ACC112 (cell line): ENCODE data around the gene POLR3GL.
"Not testable (repeated sequence)": the region's sequence is repeated elsewhere in the genome, so short reads cannot be mapped to it uniquely, and the experiment has no call there.

ENCODE experiments used
- H2AFZ ChIP-seq: fragments of 200-600 bp; sonication (generic); one replicate; pipeline ENCODE4 v1.6.0; 2017; ENCODE audit warnings: antibody characterized with exemption, low read length; ENCODE audit not compliant: unreplicated experiment
- H3K27ac ChIP-seq: fragments of 200-600 bp; sonication (generic); 2 replicates; pipeline ENCODE4 v1.5.1; 2014; ENCODE audit warnings: low read depth, mild to moderate bottlenecking, antibody characterized with exemption, low read length, moderate library complexity
- H3K27me3 ChIP-seq: fragments of 200-600 bp; sonication (generic); 2 replicates; pipeline ENCODE4 v1.6.1; 2014; ENCODE audit warnings: mild to moderate bottlenecking, antibody characterized with exemption, low read length, moderate library complexity, mixed read lengths; ENCODE audit not compliant: insufficient read depth
- H3K36me3 ChIP-seq: fragments of 200-600 bp; sonication (generic); 2 replicates; pipeline ENCODE4 v1.6.1; 2016; ENCODE audit warnings: mild to moderate bottlenecking, antibody characterized with exemption, low read length, moderate library complexity, mixed read lengths; ENCODE audit not compliant: insufficient read depth
- H3K4me1 ChIP-seq: fragments of 200-600 bp; sonication (generic); one replicate; pipeline ENCODE4 v1.6.1; 2016; ENCODE audit warnings: low read length, mixed read lengths; ENCODE audit not compliant: insufficient read depth, unreplicated experiment, control insufficient read depth
- H3K4me3 ChIP-seq: fragments of 200-600 bp; sonication (generic); 2 replicates; pipeline ENCODE4 v1.5.1; 2014; ENCODE audit warnings: mild to moderate bottlenecking, low read depth, low read length
- H3K79me2 ChIP-seq: fragments of 200-600 bp; sonication (generic); one replicate; pipeline ENCODE4 v1.6.0; 2016; ENCODE audit warnings: low read length; ENCODE audit not compliant: control insufficient read depth, unreplicated experiment, insufficient read depth

POLR3GL gene, protein sequence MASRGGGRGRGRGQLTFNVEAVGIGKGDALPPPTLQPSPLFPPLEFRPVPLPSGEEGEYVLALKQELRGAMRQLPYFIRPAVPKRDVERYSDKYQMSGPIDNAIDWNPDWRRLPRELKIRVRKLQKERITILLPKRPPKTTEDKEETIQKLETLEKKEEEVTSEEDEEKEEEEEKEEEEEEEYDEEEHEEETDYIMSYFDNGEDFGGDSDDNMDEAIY

DNA sequence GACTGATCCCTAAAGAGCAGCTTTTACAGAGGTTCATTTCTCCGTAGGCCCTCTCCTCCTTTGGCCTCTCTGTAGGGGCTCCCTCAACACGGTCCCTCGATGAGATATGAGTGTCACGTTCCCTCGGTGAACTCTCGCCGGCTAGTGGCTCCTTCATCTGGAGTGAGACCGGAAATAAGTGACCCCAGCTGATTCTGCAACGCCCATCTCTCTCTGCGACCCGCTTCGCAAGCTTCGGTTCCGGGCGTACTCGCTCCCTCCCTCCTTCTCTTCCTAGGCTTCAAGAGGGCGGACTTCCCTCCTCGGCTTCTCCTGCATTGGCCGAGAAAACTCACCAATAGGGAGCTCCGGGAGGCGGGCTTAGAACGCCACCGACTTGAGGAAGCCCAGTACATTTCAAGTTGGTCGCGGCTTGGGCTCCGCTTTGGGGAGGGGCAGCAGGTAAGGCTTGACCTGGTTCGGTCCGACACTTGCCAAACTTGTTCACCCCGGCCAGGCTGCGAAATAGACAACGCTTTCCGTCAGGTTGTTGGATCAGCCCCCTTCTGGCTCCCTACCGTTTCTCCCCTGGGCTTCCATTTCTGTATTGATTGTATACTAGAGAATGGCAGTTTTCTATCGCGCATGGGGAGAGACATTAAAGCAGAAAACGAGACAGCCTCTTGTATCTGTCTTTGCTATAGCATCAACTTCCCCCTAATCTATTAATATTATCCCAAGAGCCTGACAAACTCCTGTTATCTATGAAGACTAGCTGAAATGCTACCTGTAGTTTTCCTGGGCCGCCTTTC is at the start of gene POLR3GL, which contains the start of gene ANKRD34A:
POLR3GL (plus strand) TSS at position 363 of the 791 bp plus-strand sequence. CDS start 10,176 bp downstream, outside the sequence.
ANKRD34A (minus strand) TSS at position 248 of the 791 bp plus-strand sequence. CDS start 2,816 bp downstream, outside the sequence.
- H3K79me2 ChIP-seq = no peaks in the 10 kb centered on the region
- peak within 1 kb of the TSS; percentile 67 for H3K27ac ChIP-seq
- peak within 1 kb of the TSS; percentile 84 for H3K4me3 ChIP-seq
- H2AFZ ChIP-seq = peak within 1 kb of the TSS; percentile 93
- H3K36me3 ChIP-seq = peaks cover 6% of the 10 kb centered on the region; the same call in 1 of the 2 replicates
- peaks cover 21% of the 10 kb centered on the region for H3K4me1 ChIP-seq
- H3K27me3 ChIP-seq = no peaks in the 10 kb centered on the region

DNA sequence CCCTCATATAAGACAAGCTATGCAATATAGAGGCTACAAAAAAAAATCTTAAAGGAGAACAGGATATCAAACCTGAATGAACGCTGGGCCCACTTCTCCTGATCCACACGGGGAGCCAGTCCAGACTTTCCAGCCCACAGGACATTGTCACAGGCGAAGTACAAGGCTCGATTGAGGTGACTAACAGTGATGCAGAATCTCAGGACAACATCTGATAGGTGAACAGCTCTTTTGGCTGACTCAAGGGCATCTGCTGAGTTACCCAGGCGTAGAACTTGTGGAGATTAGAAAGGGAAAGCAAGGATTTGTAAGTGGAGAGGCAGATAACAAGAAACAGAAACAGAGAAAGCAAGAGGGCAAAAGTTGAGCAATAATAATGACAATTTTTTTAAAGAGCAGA is 47.7 kb upstream of the POLR3GL start:
- Histone ChIP-seq H3K4me3 (no peak overlapping the region; the same call in 1 of the 2 replicates), H3K79me2 (peaks cover 10% of the 10 kb centered on the region), H3K27me3 (no peaks in the 10 kb centered on the region), H3K4me1 (peaks cover 7% of the 10 kb centered on the region), H3K36me3 (peaks cover 8% of the 10 kb centered on the region), H3K27ac (no peak overlapping the region), H2AFZ (no peak overlapping the region)

DNA sequence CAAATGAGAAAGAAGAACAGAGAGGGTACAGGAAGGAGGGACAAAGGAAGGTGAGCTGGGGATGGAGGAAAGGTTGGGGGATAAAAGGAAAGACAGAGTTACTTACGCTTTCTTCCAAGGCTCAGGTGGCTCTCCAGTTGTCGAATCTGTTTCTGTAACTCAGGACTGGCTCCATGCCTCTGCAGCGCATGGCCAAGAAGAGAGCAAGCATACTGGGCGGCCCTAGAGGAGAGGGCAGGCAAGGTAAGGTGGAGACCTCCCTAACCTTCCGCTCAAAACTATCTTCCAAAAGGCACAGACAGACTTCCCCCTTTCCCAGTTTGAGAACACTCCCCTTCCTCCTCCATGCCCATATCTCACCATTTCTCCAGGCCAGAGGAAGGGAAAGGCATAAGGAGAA is 46.9 kb upstream of the POLR3GL start:
- Histone ChIP-seq H3K27me3 (no peaks in the 10 kb centered on the region), H2AFZ (peak overlapping the region; percentile 100), H3K27ac (0 out of 2 replicates have a peak overlapping the region, but pooled peaks have one; percentile 68), H3K4me3 (peak overlapping the region; percentile 98), H3K79me2 (peaks cover 10% of the 10 kb centered on the region), H3K36me3 (peaks cover 5% of the 10 kb centered on the region; the same call in 1 of the 2 replicates), H3K4me1 (peaks cover 7% of the 10 kb centered on the region)

DNA sequence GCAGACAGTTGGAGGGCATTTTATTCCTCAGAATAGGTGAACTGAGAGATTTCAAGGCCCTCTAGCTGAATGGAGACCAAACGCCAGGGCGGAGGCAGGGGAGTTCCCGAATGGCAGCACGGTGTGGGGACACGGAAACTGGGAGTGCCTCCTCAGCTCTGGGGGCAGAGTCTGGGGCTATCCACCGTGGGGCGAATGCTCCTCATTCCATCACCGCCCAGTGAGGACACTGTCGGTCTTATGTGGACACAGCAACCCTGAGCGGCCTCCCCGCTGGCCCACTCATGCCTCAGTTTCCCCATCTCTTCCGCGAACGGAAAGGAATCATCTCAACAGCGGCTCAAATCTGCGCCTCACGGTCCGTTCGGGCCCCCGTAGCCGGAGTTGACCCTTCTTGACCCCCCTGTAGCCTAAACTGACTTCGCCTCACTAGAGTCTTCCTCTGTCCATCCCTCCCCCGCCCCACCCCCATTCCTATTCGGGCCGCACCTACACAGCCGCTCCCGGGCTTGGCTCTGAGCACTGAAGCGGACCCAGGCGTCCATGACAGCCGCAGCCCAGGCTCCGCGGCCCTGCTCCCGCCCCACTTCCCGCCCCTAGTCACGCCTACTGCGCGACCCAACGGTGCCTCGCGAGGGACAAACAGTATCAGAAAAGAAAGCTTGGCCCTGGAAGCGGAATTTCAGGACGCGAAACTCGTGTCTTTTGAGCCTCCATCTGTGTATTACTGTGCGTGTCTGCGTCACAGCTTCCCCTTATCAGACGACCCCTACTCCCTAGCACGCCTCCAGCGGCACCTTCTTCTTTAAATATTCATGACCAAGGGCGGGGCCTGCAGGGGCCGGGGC is 46.1 kb upstream of the POLR3GL start, which contains the start of gene PEX11B:
PEX11B (minus strand) TSS at position 574 of the 848 bp plus-strand sequence; CDS start at position 545, 29 bp downstream.
- H2AFZ ChIP-seq = peak within 1 kb of the TSS; percentile 100
- H3K4me1 ChIP-seq = peaks cover 7% of the 10 kb centered on the region
- H3K36me3 ChIP-seq = peaks cover 7% of the 10 kb centered on the region
- H3K27ac ChIP-seq = peak within 1 kb of the TSS; percentile 68
- no peaks in the 10 kb centered on the region for H3K27me3 ChIP-seq
- H3K79me2 ChIP-seq = peaks cover 10% of the 10 kb centered on the region
- peak within 1 kb of the TSS; percentile 98 for H3K4me3 ChIP-seq

DNA sequence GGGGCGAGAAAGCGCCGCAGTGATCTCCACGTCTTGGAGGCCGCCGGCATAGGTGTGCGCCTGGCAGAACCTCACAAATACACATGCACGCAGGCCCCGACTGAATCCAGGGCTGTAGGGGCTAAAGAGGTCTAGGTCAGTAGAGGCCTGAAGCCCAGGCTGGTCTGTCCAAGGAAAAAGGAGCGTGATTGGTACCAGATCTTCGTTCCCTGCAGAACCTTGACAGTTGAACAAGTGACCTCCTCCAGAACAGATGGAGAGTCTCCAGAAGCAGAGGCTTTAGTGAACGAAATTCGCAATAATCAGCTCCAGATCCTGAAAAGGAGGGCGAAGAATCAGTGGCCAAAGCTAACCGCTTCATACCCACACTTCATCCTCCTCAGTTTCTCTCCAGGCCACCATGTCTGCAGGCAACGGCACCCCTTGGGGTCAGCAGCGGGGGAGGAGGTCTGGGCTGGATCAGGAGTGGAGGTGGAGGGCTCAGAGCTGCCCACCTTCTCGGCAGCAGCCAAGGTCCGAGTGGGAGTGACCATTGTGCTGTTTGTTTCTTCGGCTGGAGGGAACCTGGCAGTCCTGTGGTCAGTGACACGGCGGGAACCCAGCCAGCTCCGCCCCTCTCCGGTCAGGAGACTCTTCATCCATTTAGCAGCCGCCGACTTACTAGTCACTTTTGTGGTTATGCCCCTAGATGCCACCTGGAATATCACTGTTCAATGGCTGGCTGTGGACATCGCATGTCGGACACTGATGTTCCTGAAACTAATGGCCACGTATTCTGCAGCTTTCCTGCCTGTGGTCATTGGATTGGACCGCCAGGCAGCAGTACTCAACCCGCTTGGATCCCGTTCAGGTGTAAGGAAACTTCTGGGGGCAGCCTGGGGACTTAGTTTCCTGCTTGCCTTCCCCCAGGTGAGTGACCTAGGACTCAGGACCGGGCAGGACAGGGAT is 45.2 kb upstream of the POLR3GL start:
- peaks cover 10% of the 10 kb centered on the region for H3K79me2 ChIP-seq
- peak overlapping the region; percentile 100 for H2AFZ ChIP-seq
- H3K4me3 ChIP-seq = peak overlapping the region; percentile 98
- peaks cover 7% of the 10 kb centered on the region for H3K4me1 ChIP-seq
- H3K27me3 ChIP-seq = no peaks in the 10 kb centered on the region
- H3K36me3 ChIP-seq = peaks cover 8% of the 10 kb centered on the region
- H3K27ac ChIP-seq = peak overlapping the region; percentile 68

DNA sequence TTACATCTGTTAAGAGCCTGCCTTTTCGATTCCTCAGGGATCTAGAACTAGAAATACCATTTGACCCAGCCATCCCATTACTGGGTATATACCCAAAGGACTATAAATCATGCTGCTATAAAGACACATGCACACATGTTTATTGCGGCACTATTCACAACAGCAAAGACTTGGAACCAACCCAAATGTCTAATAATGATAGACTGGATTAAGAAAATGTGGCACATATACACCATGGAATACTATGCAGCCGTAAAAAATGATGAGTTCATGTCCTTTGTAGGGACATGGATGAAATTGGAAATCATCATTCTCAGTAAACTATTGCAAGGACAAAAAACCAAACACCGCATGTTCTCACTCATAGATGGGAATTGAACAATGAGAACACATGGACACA is 44.2 kb upstream of the POLR3GL start:
- H3K36me3 ChIP-seq, H3K27ac ChIP-seq, H2AFZ ChIP-seq, H3K4me1 ChIP-seq, H3K4me3 ChIP-seq, H3K27me3 ChIP-seq: not testable (repeated sequence)
- peaks cover 10% of the 10 kb centered on the region for H3K79me2 ChIP-seq

DNA sequence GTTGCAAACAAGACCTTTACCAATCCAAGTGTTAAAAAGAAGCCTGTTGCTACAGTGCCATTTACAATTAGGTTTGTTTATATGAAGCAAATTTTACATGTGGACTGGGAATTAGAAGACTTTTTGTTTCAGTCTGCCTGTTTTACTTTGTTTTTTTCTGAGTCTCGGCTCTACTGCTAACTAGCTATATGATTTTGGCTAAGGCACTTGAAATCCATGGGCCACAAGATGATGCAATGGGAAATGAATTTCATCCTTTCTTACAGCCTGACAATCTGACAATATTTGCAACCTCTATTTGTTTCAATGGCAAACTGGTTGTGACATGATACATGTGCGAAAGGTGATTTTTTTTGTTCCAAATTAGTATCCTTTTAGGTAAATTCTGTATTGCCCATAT is 42.2 kb upstream of the POLR3GL start:
- H3K27ac ChIP-seq = no peak overlapping the region; the same call in 1 of the 2 replicates

DNA sequence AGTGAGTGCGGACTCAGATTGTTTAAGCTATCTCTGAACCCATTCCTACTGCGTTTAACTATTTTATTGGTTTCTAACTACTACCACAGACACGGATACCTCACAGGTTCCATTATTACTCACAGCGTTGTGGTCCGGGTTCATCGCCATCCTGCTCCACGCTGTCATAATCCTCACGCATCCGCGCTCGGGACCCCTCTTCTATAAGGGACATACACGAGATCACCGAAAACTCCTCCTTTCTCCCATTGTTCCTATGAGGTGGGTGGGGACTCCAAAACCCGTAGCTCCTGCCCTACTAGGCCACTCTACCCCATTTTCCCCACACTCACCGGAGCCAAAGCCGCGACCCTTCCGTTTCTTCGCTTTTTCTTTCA is 37.8 kb upstream of the POLR3GL start:
- Histone ChIP-seq H3K36me3 (peaks cover 13% of the 10 kb centered on the region), H3K4me3 (peak overlapping the region; percentile 88), H3K4me1 (peaks cover 7% of the 10 kb centered on the region), H3K27ac (peak overlapping the region; percentile 88), H3K27me3 (no peaks in the 10 kb centered on the region), H2AFZ (peak overlapping the region; percentile 53), H3K79me2 (peaks cover 15% of the 10 kb centered on the region)

More for the DNA sequence above, 42.2 kb upstream of the POLR3GL start:
- peaks cover 25% of the 10 kb centered on the region for H3K79me2 ChIP-seq
- no peak overlapping the region for H3K4me3 ChIP-seq
- no peak overlapping the region for H2AFZ ChIP-seq
- no peaks in the 10 kb centered on the region for H3K27me3 ChIP-seq
- peaks cover 14% of the 10 kb centered on the region for H3K4me1 ChIP-seq
- H3K36me3 ChIP-seq = peaks cover 13% of the 10 kb centered on the region

DNA sequence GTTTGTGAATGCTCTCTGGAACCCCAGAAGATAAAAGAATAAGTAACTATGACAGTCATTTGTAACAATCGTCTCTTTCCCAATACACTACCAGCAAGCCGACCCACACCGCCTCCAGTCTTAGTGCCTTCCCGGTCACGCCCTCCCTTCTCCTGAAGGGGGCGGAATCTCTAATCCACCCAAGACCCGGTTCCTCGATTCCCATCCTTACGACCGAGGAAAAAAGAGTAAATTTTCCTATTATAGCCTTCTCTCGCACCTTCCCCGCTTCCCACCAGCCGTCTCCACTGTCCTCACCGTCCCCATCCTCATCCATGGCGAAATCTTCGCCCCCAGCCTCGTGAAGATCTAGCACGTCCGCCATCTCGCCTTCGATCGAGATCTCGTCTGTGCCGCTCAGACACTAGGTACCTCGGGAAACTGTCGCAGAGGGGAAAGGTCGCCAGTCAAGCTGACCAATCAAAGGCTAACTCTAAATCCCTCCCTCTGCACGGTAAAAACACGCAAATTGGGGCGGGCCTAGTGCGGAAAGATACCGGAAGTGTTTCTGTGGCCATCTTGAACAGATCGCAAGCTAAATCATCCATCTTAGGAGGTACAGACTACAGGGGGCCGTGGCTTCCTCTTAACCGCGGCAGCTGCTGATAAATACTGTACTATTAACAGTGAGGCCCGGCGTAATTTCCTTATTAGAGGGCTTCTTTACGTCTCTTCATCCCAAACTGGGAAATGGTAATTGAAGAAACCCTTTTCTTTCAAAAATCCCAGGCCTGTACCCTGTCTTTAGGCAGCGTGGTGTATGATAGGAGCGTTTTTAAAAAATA is 37.2 kb upstream of the POLR3GL start, which contains the start of gene RBM8A:
RBM8A (minus strand) TSS at position 422 of the 824 bp plus-strand sequence; CDS start at position 364, 58 bp downstream.
- Histone ChIP-seq H3K36me3 (peaks cover 13% of the 10 kb centered on the region), H3K4me3 (peak within 1 kb of the TSS; percentile 88), H2AFZ (peak within 1 kb of the TSS; percentile 73), H3K79me2 (peaks cover 15% of the 10 kb centered on the region), H3K27me3 (no peaks in the 10 kb centered on the region), H3K4me1 (peaks cover 7% of the 10 kb centered on the region), H3K27ac (peak within 1 kb of the TSS; percentile 88)
